Pancreas (tissue), 10 donors: ENCODE results near the gene KDM1A. TPM values are rescaled to one million over a fixed set of nuclear protein-coding genes. Genes with fewer than 3 reads are reported as not detected.
"Not testable (repeated sequence)": the region's sequence is repeated elsewhere in the genome, so short reads cannot be mapped to it uniquely, and the experiment has no call there.

Experiments
- ATAC-seq, 4 donors: fragments of 200-7000 bp; cut with Tn5 transposase; one replicate each; pipeline versions ENCODE4 v1.8.0 to v1.9.1; 2020; ENCODE audit warnings: mild to moderate bottlenecking in 4 of 4, moderate library complexity in 4 of 4
- DNase-seq, 6 donors: peaks; one replicate each; pipeline ENCODE4 v3.0.0-alpha.2; 2020
- FAIRE-seq: peaks from 2 replicates; lab custom pipeline; 2012; peaks lifted over from hg19 to GRCh38; lab: Jason Lieb, UNC
- H3K27ac ChIP-seq, 4 donors: fragments of 200-600 bp; sonication (generic); 1 replicate in 3 of 4; 2 replicates in 1 of 4; pipeline versions ENCODE4 v1.5.0 to v1.8.0; 2020
- H3K27me3 ChIP-seq, 4 donors: fragments of 200-600 bp; one replicate each; pipeline ENCODE4 v1.8.0; 2021
- H3K36me3 ChIP-seq, 3 donors: fragments of 200-600 bp; sonication (generic) in 1 of 3; one replicate each; pipeline versions ENCODE4 v1.5.0 to v1.8.0; 2020 to 2021
- H3K4me1 ChIP-seq, 3 donors: fragments of 200-600 bp; one replicate each; pipeline ENCODE4 v1.8.0; 2021
- H3K4me3 ChIP-seq, 4 donors: fragments of 200-600 bp; sonication (generic) in 2 of 4; one replicate each; pipeline versions ENCODE4 v1.5.0 to v1.8.0; 2020 to 2021
- H3K9me3 ChIP-seq, 4 donors: fragments of 200-600 bp; one replicate each; pipeline ENCODE4 v1.8.0; 2021
- CTCF ChIP-seq, 4 donors: fragments of 200-600 bp; sonication (generic) in 3 of 4; IDR thresholded peaks; one replicate each; pipeline versions ENCODE4 v1.5.0 to v1.8.0; 2021; ENCODE audit warnings: antibody characterized with exemption in 4 of 4
- WGBS, 2 donors: extraction: QIAGEN DNeasy Blood & Tissue Kit; methylation state at CpG; one replicate each; pipeline ENCODE4 v1.1.7; 2013; 5-methylcytosine and 5-hydroxymethylcytosine counted together
- intact Hi-C, 3 donors: fragments of 100-400 bp; cut with DNase I; formaldehyde crosslinking; loops; one replicate each; pipeline versions ENCODE4 v1.11.1 to v1.14.2; 2022
- polyA plus RNA-seq, 2 donors: library from polyadenylated mRNA; stranded (reverse); fragments of 200-250 nt; gene quantifications; one replicate each; pipeline ENCODE4 v1.2.3, GENCODE V29; 2013
- total RNA-seq, 6 donors: library from RNA; stranded (reverse); fragmentation: NEBNext Ultra II Directional in 4 of 6; extraction: Animal tissue kit (Norgen Biotek cat#: 25700) in 4 of 6; gene quantifications; one replicate each; pipeline versions ENCODE4 v1.2.1 to v1.2.4, GENCODE V29; 2021 to 2023
- donor health status: healthy with polysubstance abuse.
- donor health status: DM: no; HTN: no; CAD: no; lungs with moderate emphysema.
- donor health status: DM: no; HTN: no; CAD: no.
- donor health status: control.
- donor health status: control.
- donor health status: Bipolar disorder and iron deficiency.
- donor health status: DM: yes; HTN: yes; CAD: no.
- donor health status: DM: no; HTN: no; CAD: no.
- donor health status: DM: no; HTN: no; CAD: no.
- donor health status: DM: yes; HTN: yes; CAD: no.

Gene KDM1A
- total and polyA plus RNA-seq, 8 donors: 13.7 to 31.9 (median 22.9) TPM

DNA sequence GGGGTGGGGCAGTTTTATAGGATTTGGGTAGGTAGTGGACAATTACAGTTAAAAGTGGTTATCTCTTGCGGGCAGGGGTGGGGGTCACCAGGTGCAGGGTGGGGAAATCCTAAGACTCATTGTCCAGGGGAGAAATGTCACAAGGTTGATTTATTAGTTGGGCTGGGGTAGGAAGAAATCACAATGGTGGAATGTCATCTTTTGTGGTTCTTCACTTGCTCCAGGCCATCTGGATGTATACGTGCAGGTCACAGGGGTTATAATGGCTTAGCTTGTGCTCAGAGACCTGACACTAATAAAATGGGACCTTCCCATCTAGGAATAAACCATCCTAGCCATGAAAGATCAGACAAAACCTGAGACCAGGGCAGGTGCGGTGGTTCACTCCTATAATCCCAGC lies 15.2 kb upstream of the KDM1A start:
- H3K27me3 ChIP-seq: no peaks in the 10 kb centered on the region
- H3K27ac ChIP-seq: no peak overlapping the region
- no peak for FAIRE-seq
- ATAC-seq: no peak
- TF ChIP-seq CTCF (IDR thresholded peaks at IDR 0.05): no peak
- no peaks in the 10 kb centered on the region for H3K9me3 ChIP-seq
- H3K4me1 ChIP-seq: no peaks in the 10 kb centered on the region
- H3K36me3 ChIP-seq: no peaks in the 10 kb centered on the region
- intact Hi-C loops: no loop called here
- 75% methylated on average over 3 of the region's 3 CpGs for WGBS, 2 donors
- H3K4me3 ChIP-seq: no peak overlapping the region
- DNase-seq: no peak

DNA sequence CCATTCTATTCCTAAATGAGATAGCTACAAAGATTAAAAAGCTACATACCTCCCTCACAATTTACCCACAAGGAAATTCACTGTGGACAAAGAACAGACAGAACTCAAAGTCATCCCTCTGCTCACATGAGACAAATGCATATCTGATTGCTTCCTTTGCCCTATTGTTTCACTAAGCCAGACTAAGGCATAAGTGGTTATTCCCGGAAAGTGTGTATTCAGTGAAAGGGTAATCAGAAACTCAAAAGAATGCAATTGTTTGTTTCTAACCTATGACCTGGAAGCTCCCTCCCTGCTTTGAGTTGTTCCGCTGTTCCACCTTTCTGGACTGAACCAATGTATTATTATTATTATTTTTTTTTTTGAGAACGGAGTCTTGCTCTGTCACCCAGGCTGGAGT lies 14.5 kb upstream of the KDM1A start:
- H3K4me1 ChIP-seq, FAIRE-seq, H3K36me3 ChIP-seq, H3K4me3 ChIP-seq, H3K27me3 ChIP-seq, DNase-seq, intact Hi-C loops, ATAC-seq, H3K9me3 ChIP-seq, H3K27ac ChIP-seq: not testable (repeated sequence)
- 68 to 79% methylated on average over 3 of the region's 3 CpGs for WGBS, 2 donors

GRCh38 chr1:23007106-23007505 lies 12.2 kb upstream of the KDM1A start:
- intact Hi-C loops: no loop called here
- DNase-seq: no peak
- H3K27me3 ChIP-seq: no peaks in the 10 kb centered on the region
- H3K4me1 ChIP-seq: no peaks in the 10 kb centered on the region
- H3K36me3 ChIP-seq: no peaks in the 10 kb centered on the region
- H3K4me3 ChIP-seq: no peak overlapping the region
- no peak overlapping the region for H3K27ac ChIP-seq
- no peak for FAIRE-seq
- no peak for TF ChIP-seq CTCF (IDR thresholded peaks at IDR 0.05)
- no peak for ATAC-seq
- WGBS, 2 donors: 79 to 88% methylated on average over 4 of the region's 4 CpGs
- H3K9me3 ChIP-seq: no peaks in the 10 kb centered on the region

DNA sequence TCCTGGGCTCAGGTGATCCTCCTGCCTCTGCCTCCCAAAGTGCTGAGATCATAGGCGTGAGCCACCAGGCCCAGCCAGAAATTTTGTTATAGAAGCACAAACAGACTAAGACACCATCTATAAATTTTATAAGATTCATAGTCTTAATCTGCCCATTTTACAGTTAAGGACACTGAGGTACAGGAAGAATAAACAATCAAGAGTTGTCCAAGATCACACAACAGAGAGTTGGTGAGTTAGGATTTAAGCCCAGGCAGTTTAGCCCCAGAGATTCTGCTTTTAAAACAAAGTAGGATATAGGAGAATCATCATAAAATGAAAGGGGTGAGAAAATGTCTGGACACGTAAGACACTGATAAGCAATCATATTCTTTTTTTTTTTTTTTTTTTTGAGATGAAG lies 10.4 kb upstream of the KDM1A start:
- H3K27ac ChIP-seq: no peak overlapping the region
- H3K9me3 ChIP-seq: no peaks in the 10 kb centered on the region
- 78 to 90% methylated on average over 2 of the region's 2 CpGs for WGBS, 2 donors
- no peak overlapping the region for H3K4me3 ChIP-seq
- intact Hi-C loops: no loop called here
- FAIRE-seq: no peak
- TF ChIP-seq CTCF (IDR thresholded peaks at IDR 0.05): no peak
- no peaks in the 10 kb centered on the region for H3K36me3 ChIP-seq
- no peaks in the 10 kb centered on the region for H3K27me3 ChIP-seq
- ATAC-seq: no peak
- no peaks in the 10 kb centered on the region for H3K4me1 ChIP-seq
- no peak for DNase-seq

DNA sequence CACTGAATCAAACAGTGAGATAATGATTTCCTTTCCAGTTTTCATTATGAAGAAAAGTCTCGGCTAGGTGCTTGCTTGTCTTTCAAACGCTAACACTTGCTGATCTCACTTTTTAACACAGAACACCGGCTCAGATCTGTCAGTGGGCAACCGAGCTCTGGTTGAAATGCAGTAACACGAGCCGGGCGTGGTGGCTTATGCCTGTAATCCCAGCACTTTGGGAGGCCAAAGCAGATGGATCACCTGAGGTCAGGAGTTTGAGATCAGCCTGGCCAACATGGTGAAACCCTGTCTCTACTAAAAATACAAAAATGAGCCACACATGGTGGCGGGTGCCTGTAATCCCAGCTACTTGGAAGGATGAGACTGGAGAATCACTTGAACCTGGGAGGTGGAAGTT lies 9.2 kb upstream of the KDM1A start:
- DNase-seq, H3K4me1 ChIP-seq, H3K27ac ChIP-seq, FAIRE-seq, intact Hi-C loops, ATAC-seq, H3K36me3 ChIP-seq, H3K27me3 ChIP-seq, H3K9me3 ChIP-seq, H3K4me3 ChIP-seq: not testable (repeated sequence)
- 84 to 87% methylated on average over 8 of the region's 8 CpGs for WGBS, 2 donors

- no peak for TF ChIP-seq CTCF (IDR thresholded peaks at IDR 0.05)
- no peak for FAIRE-seq
- 77 to 87% methylated on average over 3 of the region's 3 CpGs for WGBS, 2 donors
- no peak for DNase-seq
- Histone ChIP-seq H3K4me1 (no peaks in the 10 kb centered on the region), H3K27me3 (no peaks in the 10 kb centered on the region), H3K27ac (no peak overlapping the region), H3K36me3 (no peaks in the 10 kb centered on the region), H3K4me3 (no peak overlapping the region), H3K9me3 (no peaks in the 10 kb centered on the region)
- peak in 2 of 4 donors; percentile 41 to 62 for ATAC-seq
- intact Hi-C loops: no loop called here
These were observed 5.6 kb upstream of the KDM1A start for GRCh38 chr1:23013657-23014056.
